ENCODE data around the gene HMOX1.

DNA sequence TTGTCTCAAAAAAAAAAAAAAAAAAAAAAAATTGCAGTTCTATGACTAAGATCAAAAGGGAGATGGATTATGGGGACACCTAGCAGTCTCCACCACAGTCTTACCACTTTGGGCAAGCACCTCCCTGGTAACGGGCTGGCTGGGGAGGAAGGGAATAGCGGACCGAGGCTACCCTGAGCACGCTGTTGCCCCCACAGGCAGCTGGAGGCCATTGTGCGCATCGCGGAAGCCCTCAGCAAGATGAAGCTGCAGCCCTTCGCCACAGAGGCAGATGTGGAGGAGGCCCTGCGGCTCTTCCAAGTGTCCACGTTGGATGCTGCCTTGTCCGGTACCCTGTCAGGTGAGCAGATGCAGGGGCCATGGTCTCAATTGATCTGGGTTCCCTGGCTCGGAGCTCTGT lies 40.2 kb downstream of the HMOX1 start:
- TF ChIP-seq, protein P1, sequence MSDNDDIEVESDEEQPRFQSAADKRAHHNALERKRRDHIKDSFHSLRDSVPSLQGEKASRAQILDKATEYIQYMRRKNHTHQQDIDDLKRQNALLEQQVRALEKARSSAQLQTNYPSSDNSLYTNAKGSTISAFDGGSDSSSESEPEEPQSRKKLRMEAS (IDR thresholded peaks at IDR 0.05), result no peak
- TF ChIP-seq, protein P2, sequence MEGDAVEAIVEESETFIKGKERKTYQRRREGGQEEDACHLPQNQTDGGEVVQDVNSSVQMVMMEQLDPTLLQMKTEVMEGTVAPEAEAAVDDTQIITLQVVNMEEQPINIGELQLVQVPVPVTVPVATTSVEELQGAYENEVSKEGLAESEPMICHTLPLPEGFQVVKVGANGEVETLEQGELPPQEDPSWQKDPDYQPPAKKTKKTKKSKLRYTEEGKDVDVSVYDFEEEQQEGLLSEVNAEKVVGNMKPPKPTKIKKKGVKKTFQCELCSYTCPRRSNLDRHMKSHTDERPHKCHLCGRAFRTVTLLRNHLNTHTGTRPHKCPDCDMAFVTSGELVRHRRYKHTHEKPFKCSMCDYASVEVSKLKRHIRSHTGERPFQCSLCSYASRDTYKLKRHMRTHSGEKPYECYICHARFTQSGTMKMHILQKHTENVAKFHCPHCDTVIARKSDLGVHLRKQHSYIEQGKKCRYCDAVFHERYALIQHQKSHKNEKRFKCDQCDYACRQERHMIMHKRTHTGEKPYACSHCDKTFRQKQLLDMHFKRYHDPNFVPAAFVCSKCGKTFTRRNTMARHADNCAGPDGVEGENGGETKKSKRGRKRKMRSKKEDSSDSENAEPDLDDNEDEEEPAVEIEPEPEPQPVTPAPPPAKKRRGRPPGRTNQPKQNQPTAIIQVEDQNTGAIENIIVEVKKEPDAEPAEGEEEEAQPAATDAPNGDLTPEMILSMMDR (IDR thresholded peaks at IDR 0.05; ENCODE audit: low read depth, low read length, missing input control), result no peak
- TF ChIP-seq, protein P3, sequence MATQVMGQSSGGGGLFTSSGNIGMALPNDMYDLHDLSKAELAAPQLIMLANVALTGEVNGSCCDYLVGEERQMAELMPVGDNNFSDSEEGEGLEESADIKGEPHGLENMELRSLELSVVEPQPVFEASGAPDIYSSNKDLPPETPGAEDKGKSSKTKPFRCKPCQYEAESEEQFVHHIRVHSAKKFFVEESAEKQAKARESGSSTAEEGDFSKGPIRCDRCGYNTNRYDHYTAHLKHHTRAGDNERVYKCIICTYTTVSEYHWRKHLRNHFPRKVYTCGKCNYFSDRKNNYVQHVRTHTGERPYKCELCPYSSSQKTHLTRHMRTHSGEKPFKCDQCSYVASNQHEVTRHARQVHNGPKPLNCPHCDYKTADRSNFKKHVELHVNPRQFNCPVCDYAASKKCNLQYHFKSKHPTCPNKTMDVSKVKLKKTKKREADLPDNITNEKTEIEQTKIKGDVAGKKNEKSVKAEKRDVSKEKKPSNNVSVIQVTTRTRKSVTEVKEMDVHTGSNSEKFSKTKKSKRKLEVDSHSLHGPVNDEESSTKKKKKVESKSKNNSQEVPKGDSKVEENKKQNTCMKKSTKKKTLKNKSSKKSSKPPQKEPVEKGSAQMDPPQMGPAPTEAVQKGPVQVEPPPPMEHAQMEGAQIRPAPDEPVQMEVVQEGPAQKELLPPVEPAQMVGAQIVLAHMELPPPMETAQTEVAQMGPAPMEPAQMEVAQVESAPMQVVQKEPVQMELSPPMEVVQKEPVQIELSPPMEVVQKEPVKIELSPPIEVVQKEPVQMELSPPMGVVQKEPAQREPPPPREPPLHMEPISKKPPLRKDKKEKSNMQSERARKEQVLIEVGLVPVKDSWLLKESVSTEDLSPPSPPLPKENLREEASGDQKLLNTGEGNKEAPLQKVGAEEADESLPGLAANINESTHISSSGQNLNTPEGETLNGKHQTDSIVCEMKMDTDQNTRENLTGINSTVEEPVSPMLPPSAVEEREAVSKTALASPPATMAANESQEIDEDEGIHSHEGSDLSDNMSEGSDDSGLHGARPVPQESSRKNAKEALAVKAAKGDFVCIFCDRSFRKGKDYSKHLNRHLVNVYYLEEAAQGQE (IDR thresholded peaks at IDR 0.05), result no peak
- TF ChIP-seq EGR1 (IDR thresholded peaks at IDR 0.05; ENCODE audit: low read depth in 2 of 2) (no peak), JUND (IDR thresholded peaks at IDR 0.05) (no peak), SP1 (IDR thresholded peaks at IDR 0.05) (no peak), FOXA1 (IDR thresholded peaks at IDR 0.05) (no peak), YY1 (IDR thresholded peaks at IDR 0.05) (no peak), RAD21 (IDR thresholded peaks at IDR 0.05) (no peak), FOXA2 (IDR thresholded peaks at IDR 0.05) (no peak), GABPA (IDR thresholded peaks at IDR 0.05 in 1 of 2, conservative IDR thresholded peaks at IDR 0.05 in 1 of 2) (no peak), HNF4A (conservative IDR thresholded peaks at IDR 0.05) (no peak)
- TF ChIP-seq, protein P4, sequence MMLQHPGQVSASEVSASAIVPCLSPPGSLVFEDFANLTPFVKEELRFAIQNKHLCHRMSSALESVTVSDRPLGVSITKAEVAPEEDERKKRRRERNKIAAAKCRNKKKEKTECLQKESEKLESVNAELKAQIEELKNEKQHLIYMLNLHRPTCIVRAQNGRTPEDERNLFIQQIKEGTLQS (IDR thresholded peaks at IDR 0.05), result no peak
- TF ChIP-seq, protein P5, sequence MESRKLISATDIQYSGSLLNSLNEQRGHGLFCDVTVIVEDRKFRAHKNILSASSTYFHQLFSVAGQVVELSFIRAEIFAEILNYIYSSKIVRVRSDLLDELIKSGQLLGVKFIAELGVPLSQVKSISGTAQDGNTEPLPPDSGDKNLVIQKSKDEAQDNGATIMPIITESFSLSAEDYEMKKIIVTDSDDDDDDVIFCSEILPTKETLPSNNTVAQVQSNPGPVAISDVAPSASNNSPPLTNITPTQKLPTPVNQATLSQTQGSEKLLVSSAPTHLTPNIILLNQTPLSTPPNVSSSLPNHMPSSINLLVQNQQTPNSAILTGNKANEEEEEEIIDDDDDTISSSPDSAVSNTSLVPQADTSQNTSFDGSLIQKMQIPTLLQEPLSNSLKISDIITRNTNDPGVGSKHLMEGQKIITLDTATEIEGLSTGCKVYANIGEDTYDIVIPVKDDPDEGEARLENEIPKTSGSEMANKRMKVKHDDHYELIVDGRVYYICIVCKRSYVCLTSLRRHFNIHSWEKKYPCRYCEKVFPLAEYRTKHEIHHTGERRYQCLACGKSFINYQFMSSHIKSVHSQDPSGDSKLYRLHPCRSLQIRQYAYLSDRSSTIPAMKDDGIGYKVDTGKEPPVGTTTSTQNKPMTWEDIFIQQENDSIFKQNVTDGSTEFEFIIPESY (IDR thresholded peaks at IDR 0.05), result no peak
